Upper lobe of left lung (tissue), 4 donors: ENCODE data around the gene BCAS3.

Source experiments
- CTCF ChIP-seq, 6 experiments: fragments of 450-650 bp in 4 of 6; fragments of 200-600 bp in 2 of 6; sonication (generic) in 2 of 6; IDR thresholded peaks; one replicate each; pipeline ENCODE4 v1.5.1; 2016 to 2019; ENCODE audit warnings: antibody characterized with exemption in 6 of 6
- POLR2A ChIP-seq, 4 donors: fragments of 450-650 bp; IDR thresholded peaks; one replicate each; pipeline ENCODE4 v1.5.1; 2016 to 2017; ENCODE audit warnings: antibody characterized with exemption in 4 of 4, mild to moderate bottlenecking in 2 of 4
- POLR2AphosphoS5 ChIP-seq, 2 donors: sonication (generic); formaldehyde crosslinking; IDR thresholded peaks; one replicate each; pipeline ENCODE4 v1.5.1; 2017; ENCODE audit warnings: antibody characterized with exemption in 2 of 2

- TF ChIP-seq POLR2A (IDR thresholded peaks at IDR 0.05), result no peak
- no peak for TF ChIP-seq POLR2AphosphoS5 (IDR thresholded peaks at IDR 0.05)
- no peak for TF ChIP-seq CTCF (IDR thresholded peaks at IDR 0.05)
Observed at GRCh38 chr17:61431594-61432311, 754.1 kb downstream of the BCAS3 start.
